GM12878 (cell line): ENCODE measurements around the gene C1QL4. TPM values are rescaled to one million over a fixed set of nuclear protein-coding genes. Genes with fewer than 3 reads are reported as not detected.

ENCODE experiments used
- ATAC-seq: fragments of 200-7000 bp; cut with Tn5 transposase; 3 replicates; pipeline ENCODE4 v1.9.1; 2020; ENCODE audit warnings: mild to moderate bottlenecking, moderate library complexity
- BruUV-seq: library from RNA; stranded (reverse); fragments of 400-500 nt; replicated peaks from 2 replicates; lab custom pipeline; 2021; lab: Mats Ljungman, UMichigan
- CTCF ChIA-PET: fragments of 300-600 bp; sonication (Branson Sonifier 250); formaldehyde crosslinking; extraction: SDS; loops from one replicate; lab custom pipeline; 2021; ENCODE audit warnings: inconsistent platforms; lab: Yijun Ruan, JAX
- POLR2A ChIA-PET: fragments of 350-600 bp; formaldehyde crosslinking; extraction: SDS; loops from one replicate; lab custom pipeline; 2021; ENCODE audit warnings: inconsistent platforms; lab: Charles Lee
- RAD21 ChIA-PET: fragments of 300-600 bp; sonication (Branson Sonifier 250); formaldehyde crosslinking; loops from one replicate; lab custom pipeline; 2023; ENCODE audit warnings: antibody characterized with exemption; ENCODE audit not compliant: unreplicated experiment; lab: Charles Lee
- SMC1A ChIA-PET: fragments of 300-600 bp; sonication (Branson Sonifier 250); formaldehyde crosslinking; loops from one replicate; lab custom pipeline; 2023; ENCODE audit not compliant: unreplicated experiment, uncharacterized antibody; lab: Charles Lee
- DNase-seq: peaks from one replicate; pipeline ENCODE4 v3.0.0-alpha.2; 2011; ENCODE audit warnings: low read depth, low spot score
- FAIRE-seq: peaks from 3 replicates; lab custom pipeline; 2011; peaks lifted over from hg19 to GRCh38; lab: Jason Lieb, UNC
- H2AFZ ChIP-seq: 2 replicates; pipeline ENCODE4 v1.6.0; 2011; ENCODE audit warnings: low read depth, low read length, control low read depth; ENCODE audit not compliant: control insufficient read depth
- H3K27ac ChIP-seq: 2 replicates; pipeline ENCODE4 v1.5.1; 2011; ENCODE audit warnings: control low read depth; ENCODE audit not compliant: control insufficient read depth, insufficient read depth
- H3K27me3 ChIP-seq, 2 experiments: replicated peaks in 1 of 2; 2 replicates each; pipeline versions ENCODE4 v1.6.0 to v1.6.1; 2011; ENCODE audit warnings: low read length in 1 of 2; ENCODE audit not compliant: control insufficient read depth in 2 of 2, insufficient read depth in 2 of 2
- H3K36me3 ChIP-seq, 2 experiments: 2 replicates each; pipeline ENCODE4 v1.5.1; 2011; ENCODE audit warnings: low read length in 1 of 2; ENCODE audit not compliant: control insufficient read depth in 2 of 2, insufficient read depth in 2 of 2
- H3K4me1 ChIP-seq: 2 replicates; pipeline ENCODE4 v1.6.1; 2011; ENCODE audit warnings: mild to moderate bottlenecking, low read length, moderate library complexity, mixed read lengths; ENCODE audit not compliant: control insufficient read depth, insufficient read depth
- H3K4me2 ChIP-seq: 2 replicates; pipeline ENCODE4 v1.6.0; 2011; ENCODE audit warnings: control low read depth; ENCODE audit not compliant: control insufficient read depth, insufficient read depth
- H3K4me3 ChIP-seq: fragments of 200-600 bp; sonication (generic); 2 replicates; pipeline ENCODE4 v1.5.1; 2016
- H3K79me2 ChIP-seq: 2 replicates; pipeline ENCODE4 v1.6.0; 2011; ENCODE audit warnings: low read length; ENCODE audit not compliant: control insufficient read depth, insufficient read depth
- H3K9ac ChIP-seq: 2 replicates; pipeline ENCODE4 v1.8.0; 2011; ENCODE audit warnings: low read length, control low read depth, mixed read lengths; ENCODE audit not compliant: control insufficient read depth, insufficient read depth
- H3K9me3 ChIP-seq: replicated peaks from 3 replicates; pipeline ENCODE4 v1.5.1; 2011; ENCODE audit warnings: mild to moderate bottlenecking, low read length; ENCODE audit not compliant: control insufficient read depth, insufficient read depth
- H4K20me1 ChIP-seq: 2 replicates; pipeline ENCODE4 v1.6.0; 2011; ENCODE audit not compliant: control insufficient read depth, insufficient read depth
- BMI1 ChIP-seq: fragments of 450-650 bp; IDR thresholded peaks from 2 replicates; pipeline ENCODE4 v1.6.1; 2016; ENCODE audit warnings: mild to moderate bottlenecking, moderate library complexity, borderline replicate concordance
- IKZF2 ChIP-seq, 2 experiments: fragments of 450-650 bp; IDR thresholded peaks; 2 replicates each; pipeline ENCODE4 v1.6.1; 2017; ENCODE audit warnings: mild to moderate bottlenecking in 2 of 2, moderate library complexity in 2 of 2
- MTA3 ChIP-seq: IDR thresholded peaks from 2 replicates; pipeline ENCODE4 v1.6.1; 2012; ENCODE audit warnings: low read length, inconsistent platforms, borderline replicate concordance
- PKNOX1 ChIP-seq: fragments of 450-650 bp; IDR thresholded peaks from 2 replicates; pipeline ENCODE4 v1.6.1; 2016; ENCODE audit warnings: mild to moderate bottlenecking
- POLR2A ChIP-seq: IDR thresholded peaks from 2 replicates; pipeline ENCODE4 v1.6.1; 2011; ENCODE audit warnings: low read depth, mild to moderate bottlenecking, low read length
- RFX5 ChIP-seq: IDR thresholded peaks from 2 replicates; pipeline ENCODE4 v1.6.1; 2011; ENCODE audit warnings: low read depth, low read length, improper control_type of control experiment
- RUNX3 ChIP-seq: IDR thresholded peaks from 2 replicates; pipeline ENCODE4 v1.6.1; 2012; ENCODE audit warnings: low read length, inconsistent platforms
- SMC3 ChIP-seq: IDR thresholded peaks from 2 replicates; pipeline ENCODE4 v1.6.1; 2011; ENCODE audit warnings: low read length, improper control_type of control experiment, borderline replicate concordance
- SRF ChIP-seq, 2 experiments: IDR thresholded peaks; 2 replicates each; pipeline ENCODE4 v1.6.1; 2011; ENCODE audit warnings: low read depth in 2 of 2, low read length in 2 of 2, mild to moderate bottlenecking in 1 of 2, moderate library complexity in 1 of 2
- TARDBP ChIP-seq: IDR thresholded peaks from 2 replicates; pipeline ENCODE4 v1.6.1; 2016; ENCODE audit warnings: borderline replicate concordance
- TCF12 ChIP-seq: IDR thresholded peaks from 2 replicates; pipeline ENCODE4 v1.6.1; 2011; ENCODE audit warnings: low read depth, mild to moderate bottlenecking, low read length
- TCF3 ChIP-seq: IDR thresholded peaks from 2 replicates; pipeline ENCODE4 v1.6.1; 2012; ENCODE audit warnings: low read depth, mild to moderate bottlenecking, low read length, borderline replicate concordance; ENCODE audit not compliant: insufficient read depth
- ZNF384 ChIP-seq: IDR thresholded peaks from 2 replicates; pipeline ENCODE4 v1.6.1; 2012; ENCODE audit warnings: low read depth, mild to moderate bottlenecking, low read length, improper control_type of control experiment, borderline replicate concordance
- ZNF687 ChIP-seq: fragments of 450-650 bp; IDR thresholded peaks from 2 replicates; pipeline ENCODE4 v1.6.1; 2017; ENCODE audit warnings: mild to moderate bottlenecking, moderate library complexity
- WGBS: methylation state at CpG from one replicate; pipeline ENCODE4 v1.1.6; 2016; ENCODE audit warnings: low lambda C conversion rate; ENCODE audit not compliant: insufficient replicate concordance, insufficient coverage; ENCODE audit errors: missing lambda C conversion rate; 5-methylcytosine and 5-hydroxymethylcytosine counted together
- in situ Hi-C: fragments of 300-500 bp; cut with MboI; formaldehyde crosslinking; loops from 9 replicates; pipeline ENCODE4 v1.14.3; 2018; ENCODE audit warnings: mixed read lengths
- intact Hi-C: fragments of 100-400 bp; cut with micrococcal nuclease; formaldehyde crosslinking; loops from one replicate; pipeline ENCODE4 v1.14.2; 2022; ENCODE audit not compliant: unreplicated experiment
- polyA plus RNA-seq, 11 experiments: library from polyadenylated mRNA; depleted of rRNA in 4 of 11; unstranded in 6 of 11; stranded (reverse) in 5 of 11; fragments of >200 nt; fragmentation: Nextera tagmentation in 4 of 11; fragmentation: Illumina TruSeq in 1 of 11; extraction: Ambion mirVana in 4 of 11; extraction: Trizol in 1 of 11; gene quantifications; 1 replicate in 1 of 11; 2 replicates in 10 of 11; pipeline versions ENCODE4 v1.2.1 to v1.2.3, GENCODE V29; 2011 to 2016; ENCODE audit warnings: inconsistent platforms in 2 of 11, missing spikeins in 2 of 11, low read depth in 1 of 11
- total RNA-seq, 4 experiments: library from RNA; depleted of rRNA in 3 of 4; stranded (reverse); fragments of >200 nt in 3 of 4; fragmentation: Illumina TruSeq in 1 of 4; extraction: Trizol in 1 of 4; gene quantifications; 2 replicates each; pipeline versions ENCODE4 v1.2.1 to v1.2.3, GENCODE V29; 2013 to 2021
- TF ChIP-seq, protein P1 (sequence below): fragments of 450-650 bp; IDR thresholded peaks from 2 replicates; pipeline ENCODE4 v1.6.1; 2017; ENCODE audit warnings: low read depth, mild to moderate bottlenecking, moderate library complexity

Gene C1QL4
- total and polyA plus RNA-seq, 10 of the 15 experiments (the other 5 are each of a cell fraction or from before 2014, with no cell fraction given): 0.05 TPM; not detected in 9

- Histone ChIP-seq H3K9ac (no peak overlapping the region), H3K36me3 (peaks cover 7 to 16% of the 10 kb centered on the region in 2 experiments; a peak in 3 of 4 replicates), H3K9me3 (no peaks in the 10 kb centered on the region; the same call in 2 of the 3 replicates), H3K27ac (no peak overlapping the region), H3K27me3 (peaks cover 3 to 12% of the 10 kb centered on the region in 2 experiments), H3K4me1 (no peaks in the 10 kb centered on the region), H4K20me1 (no peaks in the 10 kb centered on the region), H2AFZ (no peak overlapping the region), H3K4me2 (no peak overlapping the region), H3K79me2 (no peaks in the 10 kb centered on the region), H3K4me3 (no peak overlapping the region)
- CTCF ChIA-PET: interaction anchor here (0.5 to 4.3 kb wide), 27 partner anchors 9 to 378 kb away, joined by 3 to 72 read pairs (median 5); partner anchors contain the start of genes DNAJC22, PRPH, SPATS2 and TROAP
- ATAC-seq (peak; percentile 85), DNase-seq (no peak), FAIRE-seq (no peak)
- BruUV-seq: no TSS peak
- POLR2A ChIA-PET: interaction anchor here (1.0 to 1.9 kb wide), 3 partner anchors 9 to 293 kb away, joined by 3 to 9 read pairs (median 9); partner anchors contain the start of gene TROAP
- in situ Hi-C loops (no loop called here), intact Hi-C loops (no loop called here)
- RAD21 ChIA-PET: interaction anchor here (0.6 to 2.3 kb wide), 17 partner anchors 9 to 1494 kb away, joined by 3 to 33 read pairs (median 5); partner anchors contain the start of genes DNAJC22, PRPF40B and TROAP
- SMC1A ChIA-PET: interaction anchor here (0.6 to 3.2 kb wide), 14 partner anchors 9 to 288 kb away, joined by 3 to 30 read pairs (median 4); partner anchors contain the start of genes DNAJC22 and TROAP
- WGBS: 90% methylated on average over 11 of the region's 11 CpGs
- no peak for TF ChIP-seq ZNF687
- TF ChIP-seq PKNOX1: peak; percentile 38; the same call in 1 of the 2 replicates
- no peak for TF ChIP-seq POLR2A
- no peak for TF ChIP-seq TCF12
- no peak for TF ChIP-seq RUNX3
- peak; percentile 31; the same call in 1 of the 2 replicates for TF ChIP-seq SMC3
- TF ChIP-seq IKZF2 (IDR thresholded peaks at IDR 0.05): no peak
- TF ChIP-seq TCF3: no peak
- no peak for TF ChIP-seq SRF (IDR thresholded peaks at IDR 0.05; ENCODE audit: low read depth in 2 of 2, low read length in 2 of 2)
- TF ChIP-seq ZNF384: no peak
- TF ChIP-seq BMI1: no peak
- TF ChIP-seq TARDBP: no peak
- no peak for TF ChIP-seq MTA3
- TF ChIP-seq RFX5: no peak
- TF ChIP-seq, protein P1, sequence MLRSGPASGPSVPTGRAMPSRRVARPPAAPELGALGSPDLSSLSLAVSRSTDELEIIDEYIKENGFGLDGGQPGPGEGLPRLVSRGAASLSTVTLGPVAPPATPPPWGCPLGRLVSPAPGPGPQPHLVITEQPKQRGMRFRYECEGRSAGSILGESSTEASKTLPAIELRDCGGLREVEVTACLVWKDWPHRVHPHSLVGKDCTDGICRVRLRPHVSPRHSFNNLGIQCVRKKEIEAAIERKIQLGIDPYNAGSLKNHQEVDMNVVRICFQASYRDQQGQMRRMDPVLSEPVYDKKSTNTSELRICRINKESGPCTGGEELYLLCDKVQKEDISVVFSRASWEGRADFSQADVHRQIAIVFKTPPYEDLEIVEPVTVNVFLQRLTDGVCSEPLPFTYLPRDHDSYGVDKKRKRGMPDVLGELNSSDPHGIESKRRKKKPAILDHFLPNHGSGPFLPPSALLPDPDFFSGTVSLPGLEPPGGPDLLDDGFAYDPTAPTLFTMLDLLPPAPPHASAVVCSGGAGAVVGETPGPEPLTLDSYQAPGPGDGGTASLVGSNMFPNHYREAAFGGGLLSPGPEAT: no peak
Measured at GRCh38 chr12:49331380-49332222, 5.4 kb downstream of the C1QL4 start.
